T-helper 2 cell treated with Interferon-gamma antibody and Interleukin-4, amounts not matched to agents 5 μg/mL and 100 μg/mL, for 36 hours (primary cell): ENCODE data around the gene PIK3C2A.
"Not testable (repeated sequence)": the region's sequence is repeated elsewhere in the genome, so short reads cannot be mapped to it uniquely, and the experiment has no call there.

Experiments used
- DNase-seq: peaks from one replicate; pipeline ENCODE4 v3.0.0; 2021; ENCODE audit warnings: low spot score
- H3K27ac Mint-ChIP-seq: one replicate; pipeline ENCODE4 v1.8.0; 2021; ENCODE audit warnings: mild to moderate bottlenecking, mixed read lengths
- H3K27me3 Mint-ChIP-seq: one replicate; pipeline ENCODE4 v1.8.0; 2021; ENCODE audit warnings: low read depth, mixed read lengths
- H3K36me3 Mint-ChIP-seq: one replicate; pipeline ENCODE4 v1.8.0; 2021; ENCODE audit warnings: low read depth, mixed read lengths
- H3K4me1 Mint-ChIP-seq: one replicate; pipeline ENCODE4 v1.8.0; 2021; ENCODE audit warnings: low read depth, mixed read lengths
- H3K4me3 Mint-ChIP-seq: one replicate; pipeline ENCODE4 v1.8.0; 2022; ENCODE audit warnings: mild to moderate bottlenecking, moderate library complexity, mixed read lengths
- H3K9me3 Mint-ChIP-seq: one replicate; pipeline ENCODE4 v1.8.0; 2021; ENCODE audit warnings: mixed read lengths

The PIK3C2A gene

DNA sequence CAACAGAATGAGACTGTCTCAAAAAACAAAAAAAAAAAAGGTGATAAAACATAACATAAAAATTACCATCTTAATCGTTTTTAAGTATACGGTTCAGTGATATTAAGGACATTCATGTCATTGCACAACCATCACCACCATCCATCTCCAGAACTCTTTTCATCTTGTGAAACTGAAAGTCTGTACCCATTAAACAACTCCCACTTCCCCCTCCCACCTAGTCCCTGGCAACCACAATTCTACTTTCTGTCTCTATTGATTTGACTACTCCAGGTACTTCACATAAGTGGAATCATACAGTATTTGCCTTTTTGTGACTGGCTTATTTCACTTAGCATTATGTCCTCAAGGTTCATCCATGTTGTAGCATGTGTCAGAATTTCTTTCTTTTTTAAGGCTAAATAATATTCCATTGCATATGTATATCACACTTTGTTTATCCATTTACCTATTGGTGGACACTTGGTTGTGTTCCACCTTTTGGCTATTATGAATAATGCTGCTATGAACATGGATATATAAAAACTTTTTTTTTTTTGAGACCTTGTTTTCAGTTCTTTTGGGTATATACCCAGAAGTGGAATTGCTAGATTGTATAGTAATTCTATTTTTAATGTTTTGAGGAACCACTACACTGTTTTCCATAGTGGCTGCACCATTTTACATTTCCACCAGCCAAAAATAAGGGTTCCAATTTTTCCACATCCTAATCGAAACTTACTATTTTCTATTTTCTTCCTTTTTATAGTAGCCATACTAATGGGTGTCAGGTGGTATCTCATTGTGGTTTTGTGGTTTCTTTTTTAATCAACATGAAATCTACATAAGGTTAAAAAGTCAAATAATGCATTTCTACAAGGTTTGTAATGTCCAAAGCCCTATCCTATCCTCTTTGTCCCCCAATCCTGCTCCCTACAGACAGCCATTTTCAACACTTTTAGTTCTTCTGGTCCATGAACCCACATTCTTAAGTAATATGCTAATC is 23.4 kb upstream of the PIK3C2A start:
- H3K36me3 Mint-ChIP-seq, result no peaks in the 10 kb centered on the region
- DNase-seq, result peak; percentile 80
- peaks cover 26% of the 10 kb centered on the region for H3K27me3 Mint-ChIP-seq
- H3K4me3 Mint-ChIP-seq, result peak overlapping the region; percentile 8
- peaks cover 17% of the 10 kb centered on the region for H3K4me1 Mint-ChIP-seq
- no peaks in the 10 kb centered on the region for H3K9me3 Mint-ChIP-seq
- peak overlapping the region; percentile 19 for H3K27ac Mint-ChIP-seq

DNA sequence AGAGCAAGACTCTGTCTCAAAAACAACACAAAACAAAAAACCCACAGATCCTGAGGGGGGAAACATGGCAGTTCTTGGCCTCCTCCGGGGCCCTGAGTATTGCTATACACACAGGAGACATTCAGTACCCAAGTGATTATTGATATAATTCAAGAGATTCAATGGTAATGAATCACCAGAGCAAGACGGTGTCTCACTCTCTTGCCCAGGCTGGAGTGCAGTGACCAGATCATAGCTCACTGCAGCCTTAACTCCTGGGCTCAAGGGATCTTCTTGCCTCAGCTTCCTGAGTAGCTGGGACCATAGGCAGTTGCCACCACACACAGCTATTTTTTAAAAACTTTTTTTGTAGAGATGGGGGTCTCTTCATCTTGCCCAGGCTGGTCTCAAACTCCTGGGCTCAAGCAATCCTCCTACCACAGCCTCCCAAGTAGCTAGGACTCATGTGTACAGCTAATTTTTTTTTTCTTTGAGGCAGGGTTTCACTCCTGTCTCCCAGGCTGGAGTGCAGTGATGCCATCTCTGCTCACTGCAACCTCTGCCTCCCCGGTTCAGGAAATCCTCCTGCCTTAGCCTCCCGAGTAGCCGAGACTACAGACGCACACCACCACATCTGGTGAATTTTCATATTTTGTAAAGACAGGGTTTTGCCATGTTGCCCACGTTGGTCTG is 21.8 kb upstream of the PIK3C2A start:
- peak overlapping the region; percentile 22 for H3K27ac Mint-ChIP-seq
- peaks cover 24% of the 10 kb centered on the region for H3K27me3 Mint-ChIP-seq
- H3K9me3 Mint-ChIP-seq, result no peaks in the 10 kb centered on the region
- H3K4me3 Mint-ChIP-seq, result peak overlapping the region; percentile 57
- no peaks in the 10 kb centered on the region for H3K36me3 Mint-ChIP-seq
- DNase-seq, result no peak
- H3K4me1 Mint-ChIP-seq, result peaks cover 17% of the 10 kb centered on the region

- H3K4me3 Mint-ChIP-seq, H3K9me3 Mint-ChIP-seq, DNase-seq, H3K27ac Mint-ChIP-seq, H3K36me3 Mint-ChIP-seq: not testable (repeated sequence)
- H3K27me3 Mint-ChIP-seq, result peaks cover 21% of the 10 kb centered on the region
- H3K4me1 Mint-ChIP-seq, result peaks cover 17% of the 10 kb centered on the region
Observed at GRCh38 chr11:17228186-17228925, 20.6 kb upstream of the PIK3C2A start.

DNA sequence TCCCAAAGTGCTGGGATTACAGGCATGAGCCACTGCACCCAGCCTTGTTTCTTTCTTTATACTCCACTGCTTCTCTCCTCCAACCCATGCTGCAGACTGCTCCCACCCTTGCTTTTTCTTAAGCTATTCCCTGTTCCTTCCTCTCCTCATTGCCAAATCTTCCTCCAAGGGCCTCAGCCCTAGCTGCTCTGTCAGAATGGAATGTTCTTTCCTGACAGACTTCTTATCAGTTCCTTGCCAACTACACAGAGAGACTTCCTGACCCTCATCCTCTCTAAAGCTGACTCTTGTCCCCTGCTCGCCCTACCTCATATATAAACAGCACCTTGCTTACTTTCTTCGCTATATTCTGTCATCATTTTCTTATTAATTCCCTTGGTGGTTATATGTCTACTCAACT is 16.9 kb upstream of the PIK3C2A start:
- no peak overlapping the region for H3K27ac Mint-ChIP-seq
- no peaks in the 10 kb centered on the region for H3K4me1 Mint-ChIP-seq
- no peaks in the 10 kb centered on the region for H3K36me3 Mint-ChIP-seq
- no peaks in the 10 kb centered on the region for H3K9me3 Mint-ChIP-seq
- DNase-seq, result no peak
- peaks cover 23% of the 10 kb centered on the region for H3K27me3 Mint-ChIP-seq
- no peak overlapping the region for H3K4me3 Mint-ChIP-seq

DNA sequence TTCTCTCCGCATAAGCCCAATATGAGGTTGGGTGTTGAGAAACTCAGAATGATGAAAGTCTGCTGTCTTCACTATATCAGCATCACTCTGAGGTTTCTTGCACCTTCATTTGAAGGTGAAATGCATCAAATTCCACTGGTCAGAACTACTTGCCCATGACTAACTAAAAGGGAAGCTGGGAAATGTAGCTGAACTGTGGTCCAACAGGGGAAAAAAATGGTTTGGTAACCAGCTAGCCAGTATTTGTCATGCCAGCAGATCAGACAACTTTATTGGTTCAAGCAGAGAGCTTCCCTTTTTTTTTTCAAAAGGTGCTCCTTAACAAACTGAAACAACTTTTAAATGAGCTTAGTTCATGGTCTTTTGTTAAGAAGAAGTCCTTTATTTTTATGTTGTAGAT is 14.2 kb upstream of the PIK3C2A start:
- no peak overlapping the region for H3K4me3 Mint-ChIP-seq
- no peaks in the 10 kb centered on the region for H3K4me1 Mint-ChIP-seq
- DNase-seq, result no peak
- H3K36me3 Mint-ChIP-seq, result no peaks in the 10 kb centered on the region
- H3K27ac Mint-ChIP-seq, result no peak overlapping the region
- H3K27me3 Mint-ChIP-seq, result peaks cover 25% of the 10 kb centered on the region
- H3K9me3 Mint-ChIP-seq, result no peaks in the 10 kb centered on the region

- DNase-seq, result no peak
- Mint-ChIP-seq H3K9me3 (peaks cover 6% of the 10 kb centered on the region), H3K27me3 (peaks cover 23% of the 10 kb centered on the region), H3K36me3 (no peaks in the 10 kb centered on the region), H3K4me3 (no peak overlapping the region), H3K27ac (no peak overlapping the region), H3K4me1 (no peaks in the 10 kb centered on the region)
Observed at GRCh38 chr11:17219016-17219415, 11.2 kb upstream of the PIK3C2A start.

DNA sequence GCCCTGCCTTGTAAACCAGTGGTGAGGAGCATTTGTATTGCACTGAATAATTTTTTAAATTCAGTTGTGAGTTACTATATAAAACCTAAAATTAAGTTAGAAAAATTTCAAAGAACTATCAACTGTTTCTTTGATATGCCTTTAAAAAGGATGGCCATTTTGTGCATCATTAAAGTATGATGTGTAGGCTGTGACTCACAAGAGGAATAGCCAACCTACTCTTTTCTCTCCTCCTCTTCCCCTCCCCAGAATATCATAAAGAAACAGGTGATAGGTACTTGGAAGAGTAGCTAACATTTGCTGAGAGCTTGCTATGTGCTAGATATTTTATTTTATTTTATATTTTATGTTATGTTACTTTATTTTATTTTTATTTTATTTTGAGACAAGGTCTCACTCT is 10.6 kb upstream of the PIK3C2A start:
- Mint-ChIP-seq H3K36me3 (no peaks in the 10 kb centered on the region), H3K4me1 (no peaks in the 10 kb centered on the region), H3K27ac (no peak overlapping the region), H3K27me3 (peaks cover 23% of the 10 kb centered on the region), H3K9me3 (peaks cover 10% of the 10 kb centered on the region), H3K4me3 (no peak overlapping the region)
- DNase-seq, result no peak

DNA sequence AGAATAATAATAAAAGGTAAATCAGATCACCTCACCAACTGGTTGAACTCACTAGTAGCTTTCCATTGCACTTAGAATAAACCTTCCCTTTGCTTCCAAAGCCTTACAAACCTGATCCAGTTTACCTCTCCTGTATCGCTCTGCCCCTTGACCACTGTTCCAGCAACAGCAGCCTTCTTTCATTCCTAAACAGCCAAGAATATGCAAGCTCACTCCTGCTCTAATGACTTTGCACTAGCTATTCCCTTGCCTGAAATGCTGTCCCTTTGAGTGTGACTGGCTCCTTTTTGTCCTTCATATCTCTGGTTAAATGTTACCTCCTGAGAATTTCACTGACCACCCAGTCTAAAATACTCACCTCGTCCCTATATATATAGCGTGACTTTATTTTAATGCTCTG is 9.6 kb upstream of the PIK3C2A start:
- Mint-ChIP-seq H3K4me1 (no peaks in the 10 kb centered on the region), H3K27ac (no peak overlapping the region), H3K27me3 (peaks cover 19% of the 10 kb centered on the region), H3K4me3 (no peak overlapping the region), H3K9me3 (peaks cover 10% of the 10 kb centered on the region), H3K36me3 (no peaks in the 10 kb centered on the region)
- DNase-seq, result no peak

DNA sequence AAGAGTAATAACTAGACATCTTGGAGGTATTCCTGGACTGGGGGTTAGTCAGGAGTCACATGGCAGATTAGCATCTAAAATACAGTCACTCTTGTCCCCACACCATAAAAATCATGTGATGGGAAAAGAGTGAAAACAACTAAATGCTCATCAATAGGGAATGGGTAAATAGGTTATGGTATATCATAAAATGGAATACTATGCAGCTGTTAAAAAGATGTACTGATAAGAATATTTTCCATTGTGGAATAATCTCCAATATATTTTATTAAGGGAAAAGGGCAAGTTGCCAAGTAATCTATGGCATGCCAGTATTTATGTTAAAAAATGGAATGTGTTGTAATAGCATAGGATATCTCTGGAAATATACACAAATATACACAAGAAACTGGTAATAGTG is 6.6 kb upstream of the PIK3C2A start:
- Mint-ChIP-seq H3K27me3 (peaks cover 12% of the 10 kb centered on the region), H3K9me3 (peaks cover 10% of the 10 kb centered on the region), H3K27ac (no peak overlapping the region), H3K36me3 (no peaks in the 10 kb centered on the region), H3K4me3 (no peak overlapping the region), H3K4me1 (peaks cover 5% of the 10 kb centered on the region)
- DNase-seq, result no peak

GRCh38 chr11:17211286-17211685 is 3.5 kb upstream of the PIK3C2A start:
- H3K27ac Mint-ChIP-seq, result no peak overlapping the region
- H3K4me1 Mint-ChIP-seq, result peaks cover 26% of the 10 kb centered on the region
- no peak overlapping the region for H3K4me3 Mint-ChIP-seq
- peaks cover 10% of the 10 kb centered on the region for H3K9me3 Mint-ChIP-seq
- peaks cover 9% of the 10 kb centered on the region for H3K27me3 Mint-ChIP-seq
- DNase-seq, result no peak
- no peaks in the 10 kb centered on the region for H3K36me3 Mint-ChIP-seq

GRCh38 chr11:17209939-17210245 is 2.1 kb upstream of the PIK3C2A start:
- no peak overlapping the region for H3K27ac Mint-ChIP-seq
- peaks cover 10% of the 10 kb centered on the region for H3K9me3 Mint-ChIP-seq
- H3K4me1 Mint-ChIP-seq, result peaks cover 28% of the 10 kb centered on the region
- no peak for DNase-seq
- peaks cover 2% of the 10 kb centered on the region for H3K36me3 Mint-ChIP-seq
- H3K4me3 Mint-ChIP-seq, result no peak overlapping the region
- peaks cover 2% of the 10 kb centered on the region for H3K27me3 Mint-ChIP-seq

GRCh38 chr11:17208257-17208999 is 642 bp upstream of the PIK3C2A start:
- no peak for DNase-seq
- Mint-ChIP-seq H3K27me3 (peaks cover 2% of the 10 kb centered on the region), H3K9me3 (no peaks in the 10 kb centered on the region), H3K4me3 (peak overlapping the region; percentile 98), H3K4me1 (peaks cover 28% of the 10 kb centered on the region), H3K27ac (peak overlapping the region; percentile 96), H3K36me3 (peaks cover 2% of the 10 kb centered on the region)

DNA sequence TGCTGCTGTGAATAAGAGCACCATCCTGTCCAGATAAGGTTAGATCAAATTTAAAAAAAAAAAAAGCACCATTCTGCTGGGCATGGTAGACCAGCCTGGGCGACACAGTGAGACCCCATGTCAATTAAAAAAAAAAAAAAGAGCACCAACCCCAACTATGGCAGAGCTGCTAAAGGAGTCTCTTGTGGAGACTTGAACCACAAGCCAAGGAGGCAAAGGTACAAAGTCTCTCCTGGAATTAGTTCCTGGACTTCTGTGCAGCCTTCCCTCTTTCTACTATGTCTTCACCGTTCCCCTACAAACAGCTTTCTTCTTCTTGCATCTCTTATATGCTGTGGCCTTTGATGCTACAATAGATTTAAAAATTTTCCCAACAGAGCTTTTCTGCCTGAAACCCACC is 1.3 kb downstream of the PIK3C2A start:
- Mint-ChIP-seq H3K4me1 (peaks cover 29% of the 10 kb centered on the region), H3K27ac (peak overlapping the region; percentile 86)

More for the DNA sequence above, 1.3 kb downstream of the PIK3C2A start:
- H3K4me3 Mint-ChIP-seq, result peak overlapping the region; percentile 98
- H3K36me3 Mint-ChIP-seq, result peaks cover 4% of the 10 kb centered on the region
- no peaks in the 10 kb centered on the region for H3K9me3 Mint-ChIP-seq
- no peak for DNase-seq
- H3K27me3 Mint-ChIP-seq, result no peaks in the 10 kb centered on the region
